CD4-positive, CD25-positive, alpha-beta regulatory T cell (primary cell): ENCODE results near the gene CA5A. TPM values are rescaled to one million over a fixed set of nuclear protein-coding genes. Genes with fewer than 3 reads are reported as not detected.
"Not testable (repeated sequence)": the region's sequence is repeated elsewhere in the genome, so short reads cannot be mapped to it uniquely, and the experiment has no call there.

Source experiments
- ATAC-seq, 2 donors: fragments of 150-1000 bp; cut with Tn5 transposase; one replicate each; pipeline ENCODE4 v1.10.0; 2021; ENCODE audit warnings: low read depth in 2 of 2, moderate number of reproducible peaks in 2 of 2, moderate library complexity in 1 of 2
- DNase-seq, 3 donors: peaks; one replicate each; pipeline versions ENCODE4 v3.0.0 to v3.0.0-alpha.2; 2012 to 2022; ENCODE audit warnings: mixed read lengths in 1 of 3
- H3K27ac ChIP-seq: one replicate; pipeline ENCODE4 v1.7.0; 2013; ENCODE audit warnings: mild to moderate bottlenecking, low read length; ENCODE audit not compliant: insufficient read depth, poor library complexity, severe bottlenecking
- H3K27me3 ChIP-seq: one replicate; pipeline ENCODE4 v1.7.0; 2013; ENCODE audit warnings: low read length; ENCODE audit not compliant: control insufficient read depth, insufficient read depth
- H3K36me3 ChIP-seq: one replicate; pipeline ENCODE4 v1.7.0; 2013; ENCODE audit warnings: mild to moderate bottlenecking, low read length, moderate library complexity; ENCODE audit not compliant: control insufficient read depth, insufficient read depth
- H3K4me1 ChIP-seq: 2 replicates; pipeline ENCODE4 v1.7.0; 2013; ENCODE audit warnings: mild to moderate bottlenecking, low read length; ENCODE audit not compliant: insufficient read depth, control insufficient read depth, poor library complexity, severe bottlenecking
- H3K4me3 ChIP-seq: one replicate; pipeline ENCODE4 v1.7.0; 2013; ENCODE audit warnings: low read depth, mild to moderate bottlenecking, low read length, moderate library complexity
- H3K9me3 ChIP-seq, 2 experiments: 1 replicate in 1 of 2; 2 replicates in 1 of 2; pipeline ENCODE4 v1.7.0; 2013; ENCODE audit warnings: low read length in 2 of 2, mild to moderate bottlenecking in 1 of 2, moderate library complexity in 1 of 2; ENCODE audit not compliant: control insufficient read depth in 2 of 2
- H3K27ac Mint-ChIP-seq, 3 donors: one replicate each; pipeline ENCODE4 v1.8.0; 2020 to 2022; ENCODE audit warnings: mild to moderate bottlenecking in 3 of 3, mixed read lengths in 3 of 3, moderate library complexity in 2 of 3
- H3K27me3 Mint-ChIP-seq: one replicate; pipeline ENCODE4 v1.8.0; 2022; ENCODE audit warnings: mild to moderate bottlenecking, mixed read lengths
- H3K36me3 Mint-ChIP-seq: one replicate; pipeline ENCODE4 v1.8.0; 2020; ENCODE audit warnings: mixed read lengths
- H3K4me1 Mint-ChIP-seq, 4 donors: one replicate each; pipeline ENCODE4 v1.8.0; 2020 to 2022; ENCODE audit warnings: mixed read lengths in 4 of 4, mild to moderate bottlenecking in 1 of 4
- H3K4me3 Mint-ChIP-seq, 4 donors: one replicate each; pipeline ENCODE4 v1.8.0; 2020 to 2022; ENCODE audit warnings: mild to moderate bottlenecking in 4 of 4, mixed read lengths in 4 of 4, moderate library complexity in 3 of 4
- H3K9me3 Mint-ChIP-seq, 7 donors: one replicate each; pipeline ENCODE4 v1.8.0; 2020 to 2022; ENCODE audit warnings: mixed read lengths in 7 of 7, mild to moderate bottlenecking in 3 of 7, moderate library complexity in 2 of 7
- polyA plus RNA-seq, 4 donors: library from polyadenylated mRNA; unstranded; fragments of 300-500 nt; fragmentation: Illumina TruSeq; gene quantifications; one replicate each; pipeline ENCODE4 v1.2.3, GENCODE V29; 2021
- total RNA-seq: library from RNA; stranded (reverse); gene quantifications from one replicate; pipeline ENCODE4 v1.2.3, GENCODE V29; 2022

Gene CA5A
- total and polyA plus RNA-seq, 5 donors from 2014 or later = not detected

GRCh38 chr16:87946596-87947347 lies 10.4 kb upstream of the CA5A start:
- no peaks in the 10 kb centered on the region for H3K36me3 Mint-ChIP-seq
- no peak overlapping the region for H3K27ac Mint-ChIP-seq
- ATAC-seq = no peak

GRCh38 chr16:87945351-87946042 lies 9.2 kb upstream of the CA5A start:
- no peaks in the 10 kb centered on the region for H3K27me3 ChIP-seq
- peaks cover under 1% of the 10 kb centered on the region for H3K4me1 ChIP-seq
- no peaks in the 10 kb centered on the region for H3K36me3 ChIP-seq
- DNase-seq = peak in 1 of 3 donors; percentile 36
- Mint-ChIP-seq H3K27me3 (peaks cover 7% of the 10 kb centered on the region), H3K4me1 (peaks cover 0 to 5% (median 1%) of the 10 kb centered on the region in 4 donors), H3K27ac (peak overlapping the region in 1 of 3 donors; percentile 67), H3K9me3 (no peaks in the 10 kb centered on the region), H3K4me3 (no peak overlapping the region), H3K36me3 (no peaks in the 10 kb centered on the region)
- peak overlapping the region; percentile 13 for H3K4me3 ChIP-seq
- ATAC-seq = no peak
- no peak overlapping the region for H3K27ac ChIP-seq
- H3K9me3 ChIP-seq = no peaks in the 10 kb centered on the region

More at GRCh38 chr16:87946596-87947347, 10.4 kb upstream of the CA5A start:
- Histone ChIP-seq H3K27me3 (no peaks in the 10 kb centered on the region), H3K4me1 (peaks cover 6% of the 10 kb centered on the region), H3K4me3 (no peak overlapping the region), H3K27ac (no peak overlapping the region), H3K9me3 (no peaks in the 10 kb centered on the region), H3K36me3 (no peaks in the 10 kb centered on the region)
- H3K4me1 Mint-ChIP-seq = peaks cover 0 to 10% (median 3%) of the 10 kb centered on the region in 4 donors
- DNase-seq = no peak
- peaks cover 7% of the 10 kb centered on the region for H3K27me3 Mint-ChIP-seq
- peak overlapping the region in 2 of 4 donors; percentile 43 to 68 for H3K4me3 Mint-ChIP-seq
- H3K9me3 Mint-ChIP-seq = no peaks in the 10 kb centered on the region

GRCh38 chr16:87942680-87943079 lies 6.4 kb upstream of the CA5A start:
- no peak overlapping the region for H3K27ac Mint-ChIP-seq

GRCh38 chr16:87939562-87940423 lies 3.5 kb upstream of the CA5A start:
- Histone ChIP-seq H3K4me3 (no peak overlapping the region), H3K36me3 (no peaks in the 10 kb centered on the region), H3K27me3 (no peaks in the 10 kb centered on the region), H3K4me1 (no peaks in the 10 kb centered on the region), H3K27ac (no peak overlapping the region), H3K9me3 (no peaks in the 10 kb centered on the region)
- Mint-ChIP-seq H3K4me3 (no peak overlapping the region), H3K27me3 (no peaks in the 10 kb centered on the region), H3K4me1 (peaks cover 0 to 4% (median 0%) of the 10 kb centered on the region in 4 donors), H3K9me3 (no peaks in the 10 kb centered on the region), H3K27ac (no peak overlapping the region), H3K36me3 (no peaks in the 10 kb centered on the region)
- DNase-seq = no peak
- no peak for ATAC-seq

More at GRCh38 chr16:87942680-87943079, 6.4 kb upstream of the CA5A start:
- Mint-ChIP-seq H3K4me1 (peaks cover 0 to 4% (median 2%) of the 10 kb centered on the region in 4 donors), H3K36me3 (no peaks in the 10 kb centered on the region), H3K27me3 (peaks cover 4% of the 10 kb centered on the region), H3K4me3 (no peak overlapping the region), H3K9me3 (no peaks in the 10 kb centered on the region)
- ATAC-seq (no peak), DNase-seq (no peak)
- Histone ChIP-seq H3K4me1 (no peaks in the 10 kb centered on the region), H3K36me3 (no peaks in the 10 kb centered on the region), H3K27me3 (no peaks in the 10 kb centered on the region), H3K27ac (no peak overlapping the region), H3K9me3 (no peaks in the 10 kb centered on the region), H3K4me3 (no peak overlapping the region)

GRCh38 chr16:87938412-87938949 lies 2.2 kb upstream of the CA5A start:
- Histone ChIP-seq H3K4me1 (no peaks in the 10 kb centered on the region), H3K27me3 (no peaks in the 10 kb centered on the region), H3K36me3 (no peaks in the 10 kb centered on the region), H3K4me3 (no peak overlapping the region), H3K9me3 (no peaks in the 10 kb centered on the region), H3K27ac (no peak overlapping the region)
- Mint-ChIP-seq H3K36me3 (no peaks in the 10 kb centered on the region), H3K4me3 (no peak overlapping the region), H3K27me3 (no peaks in the 10 kb centered on the region), H3K4me1 (peaks cover 0 to 4% (median 0%) of the 10 kb centered on the region in 4 donors), H3K27ac (peak overlapping the region in 1 of 3 donors; percentile 58), H3K9me3 (peaks cover 0 to 2% (median 0%) of the 10 kb centered on the region in 7 donors)
- no peak for ATAC-seq
- no peak for DNase-seq

GRCh38 chr16:87937231-87937542 lies 858 bp upstream of the CA5A start:
- not testable (repeated sequence) for H3K4me1 ChIP-seq, H3K36me3 ChIP-seq, DNase-seq, H3K36me3 Mint-ChIP-seq, H3K27ac Mint-ChIP-seq, H3K4me1 Mint-ChIP-seq, H3K27ac ChIP-seq, ATAC-seq, H3K4me3 Mint-ChIP-seq, H3K9me3 Mint-ChIP-seq, H3K9me3 ChIP-seq, H3K4me3 ChIP-seq, H3K27me3 Mint-ChIP-seq, H3K27me3 ChIP-seq

GRCh38 chr16:87936016-87936374 lies 334 bp downstream of the CA5A start:
- not testable (repeated sequence) for H3K27me3 ChIP-seq, H3K9me3 ChIP-seq, H3K27ac Mint-ChIP-seq, H3K4me3 Mint-ChIP-seq, H3K9me3 Mint-ChIP-seq, H3K27me3 Mint-ChIP-seq, H3K36me3 ChIP-seq, H3K4me1 Mint-ChIP-seq, H3K36me3 Mint-ChIP-seq, DNase-seq, H3K4me3 ChIP-seq, H3K4me1 ChIP-seq, H3K27ac ChIP-seq, ATAC-seq
